Panc1 (cell line): ENCODE data around the gene NIPAL3. TPM values are rescaled to one million over a fixed set of nuclear protein-coding genes. Genes with fewer than 3 reads are reported as not detected.

Source experiments
- total RNA-seq: library from RNA; stranded (reverse); gene quantifications from one replicate; pipeline ENCODE4 v1.2.1, GENCODE V29; 2021; ENCODE audit not compliant: unreplicated experiment

NIPAL3 gene
- total RNA-seq, 1 experiment from 2014 or later: 13.6 TPM

Other genes starting within 250 kb of the NIPAL3 start
- gene IFNLR1, start 228.5 kb upstream of the NIPAL3 start, total RNA-seq: 1.0 TPM
- gene GRHL3, start 96.4 kb upstream of the NIPAL3 start, total RNA-seq: 16.7 TPM
- 9.9 TPM for gene STPG1, start 2.0 kb upstream of the NIPAL3 start, total RNA-seq
- gene RCAN3, start 87.0 kb downstream of the NIPAL3 start, total RNA-seq: 17.5 TPM
- 0.33 TPM for gene NCMAP, start 140.3 kb downstream of the NIPAL3 start, total RNA-seq
- 160 TPM for gene SRRM1, start 227.5 kb downstream of the NIPAL3 start, total RNA-seq